ENCODE measurements around the gene TACC2. TPM values are rescaled to one million over a fixed set of nuclear protein-coding genes. Genes with fewer than 3 reads are reported as not detected.

TACC2 gene
- total RNA-seq, 2 experiments from 2014 or later = not detected

DNA sequence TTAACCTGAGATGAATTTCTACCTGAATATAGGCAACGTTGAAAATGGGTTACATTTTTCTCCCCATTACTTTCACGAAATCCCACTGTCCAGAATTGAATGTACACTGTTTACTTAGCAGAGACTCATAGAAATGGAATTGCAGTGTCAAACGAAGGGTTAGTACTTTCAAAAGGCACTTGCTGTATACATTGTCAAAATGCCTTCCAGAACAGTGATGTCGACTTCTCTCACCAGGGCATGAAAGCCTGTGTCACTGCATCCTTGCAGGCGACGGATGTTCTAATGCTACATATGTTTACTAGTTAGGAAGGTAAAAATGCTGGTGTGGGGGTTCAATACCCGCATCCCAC, 41.2 kb downstream of the TACC2 start:
- DNase-seq (no peak), ATAC-seq (ENCODE audit: poor library complexity) (no peak)
- Mint-ChIP-seq H3K4me1 (ENCODE audit: low read depth) (no peaks in the 10 kb centered on the region), H3K27me3 (peaks cover 32% of the 10 kb centered on the region), H3K36me3 (ENCODE audit: low read depth) (no peaks in the 10 kb centered on the region), H3K4me3 (no peak overlapping the region), H3K27ac (no peak overlapping the region), H3K9me3 (no peaks in the 10 kb centered on the region)
- Histone ChIP-seq H3K27ac (ENCODE audit: low read depth in 1 of 2, low read length in 2 of 2) (no peak overlapping the region), H3K27me3 (ENCODE audit: control insufficient read depth in 1 of 2, insufficient read depth in 2 of 2, low read length in 2 of 2) (peaks cover 0 to 5% of the 10 kb centered on the region in 2 experiments), H3K9me3 (ENCODE audit: control insufficient read depth in 1 of 2, insufficient read depth in 1 of 2, low read length in 2 of 2) (no peaks in the 10 kb centered on the region), H3K4me3 (ENCODE audit: low read length) (no peak overlapping the region), H3K4me1 (ENCODE audit: insufficient read depth, low read length) (no peaks in the 10 kb centered on the region), H3K36me3 (ENCODE audit: insufficient read depth, low read length) (no peaks in the 10 kb centered on the region)
- intact Hi-C loops (cut with DNase I, micrococcal nuclease) = no loop called here
- POLR2A ChIA-PET = no interaction called here
- TF ChIP-seq, protein P1, sequence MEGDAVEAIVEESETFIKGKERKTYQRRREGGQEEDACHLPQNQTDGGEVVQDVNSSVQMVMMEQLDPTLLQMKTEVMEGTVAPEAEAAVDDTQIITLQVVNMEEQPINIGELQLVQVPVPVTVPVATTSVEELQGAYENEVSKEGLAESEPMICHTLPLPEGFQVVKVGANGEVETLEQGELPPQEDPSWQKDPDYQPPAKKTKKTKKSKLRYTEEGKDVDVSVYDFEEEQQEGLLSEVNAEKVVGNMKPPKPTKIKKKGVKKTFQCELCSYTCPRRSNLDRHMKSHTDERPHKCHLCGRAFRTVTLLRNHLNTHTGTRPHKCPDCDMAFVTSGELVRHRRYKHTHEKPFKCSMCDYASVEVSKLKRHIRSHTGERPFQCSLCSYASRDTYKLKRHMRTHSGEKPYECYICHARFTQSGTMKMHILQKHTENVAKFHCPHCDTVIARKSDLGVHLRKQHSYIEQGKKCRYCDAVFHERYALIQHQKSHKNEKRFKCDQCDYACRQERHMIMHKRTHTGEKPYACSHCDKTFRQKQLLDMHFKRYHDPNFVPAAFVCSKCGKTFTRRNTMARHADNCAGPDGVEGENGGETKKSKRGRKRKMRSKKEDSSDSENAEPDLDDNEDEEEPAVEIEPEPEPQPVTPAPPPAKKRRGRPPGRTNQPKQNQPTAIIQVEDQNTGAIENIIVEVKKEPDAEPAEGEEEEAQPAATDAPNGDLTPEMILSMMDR (IDR thresholded peaks at IDR 0.05) = no peak
- CTCF ChIA-PET = no interaction called here

DNA sequence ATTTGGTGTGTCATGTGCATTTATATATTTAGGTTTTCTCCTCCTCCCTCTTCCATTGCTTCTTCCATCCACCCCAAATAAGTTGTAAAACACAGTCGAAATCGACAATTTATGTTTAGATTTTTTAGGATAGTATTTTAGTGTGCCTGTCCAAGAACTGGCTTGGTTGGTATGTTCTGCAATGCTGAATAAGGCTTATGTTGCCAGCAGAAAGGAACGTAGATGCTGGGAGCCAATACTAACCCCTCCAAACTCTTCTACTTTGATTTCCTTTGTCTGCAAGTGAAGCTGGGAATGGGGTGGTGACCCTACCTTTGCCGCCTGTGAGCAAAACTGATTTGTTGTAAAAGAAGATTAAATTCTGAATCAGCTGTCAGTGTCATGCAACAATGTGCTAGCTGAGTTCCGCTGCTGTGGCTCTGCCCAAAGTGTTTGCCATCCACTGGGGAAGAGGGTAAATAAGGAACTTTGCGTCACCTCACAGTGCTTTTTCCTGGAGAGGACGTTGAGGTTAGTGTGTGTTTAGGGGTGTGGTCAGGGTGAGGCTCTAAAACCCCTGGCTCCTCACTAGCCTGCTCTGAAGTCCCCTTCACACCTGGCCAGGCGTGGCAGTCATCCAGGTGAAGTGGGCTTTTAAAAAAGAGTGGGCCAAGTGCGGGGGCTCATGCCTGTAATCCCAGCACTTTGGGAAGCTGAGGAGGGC, 44.4 kb downstream of the TACC2 start:
- ATAC-seq (ENCODE audit: poor library complexity) (no peak), DNase-seq (no peak)
- H3K27ac Mint-ChIP-seq = no peak overlapping the region
- H3K4me3 Mint-ChIP-seq = no peak overlapping the region
- no peaks in the 10 kb centered on the region for H3K36me3 Mint-ChIP-seq (ENCODE audit: low read depth)
- Histone ChIP-seq H3K9me3 (ENCODE audit: control insufficient read depth in 1 of 2, insufficient read depth in 1 of 2, low read length in 2 of 2) (peaks cover 0 to 4% of the 10 kb centered on the region in 2 experiments), H3K4me3 (ENCODE audit: low read length) (no peak overlapping the region), H3K27me3 (ENCODE audit: control insufficient read depth in 1 of 2, insufficient read depth in 2 of 2, low read length in 2 of 2) (peaks cover 0 to 8% of the 10 kb centered on the region in 2 experiments), H3K36me3 (ENCODE audit: insufficient read depth, low read length) (no peaks in the 10 kb centered on the region), H3K27ac (ENCODE audit: low read depth in 1 of 2, low read length in 2 of 2) (no peak overlapping the region), H3K4me1 (ENCODE audit: insufficient read depth, low read length) (no peaks in the 10 kb centered on the region)
- ChIA-PET POLR2A (no interaction called here), CTCF (no interaction called here)
- peaks cover 55% of the 10 kb centered on the region for H3K27me3 Mint-ChIP-seq
- intact Hi-C loops (cut with DNase I, micrococcal nuclease) = no loop called here
- TF ChIP-seq, protein P1 (IDR thresholded peaks at IDR 0.05) = no peak
- no peaks in the 10 kb centered on the region for H3K4me1 Mint-ChIP-seq (ENCODE audit: low read depth)
- H3K9me3 Mint-ChIP-seq = no peaks in the 10 kb centered on the region

DNA sequence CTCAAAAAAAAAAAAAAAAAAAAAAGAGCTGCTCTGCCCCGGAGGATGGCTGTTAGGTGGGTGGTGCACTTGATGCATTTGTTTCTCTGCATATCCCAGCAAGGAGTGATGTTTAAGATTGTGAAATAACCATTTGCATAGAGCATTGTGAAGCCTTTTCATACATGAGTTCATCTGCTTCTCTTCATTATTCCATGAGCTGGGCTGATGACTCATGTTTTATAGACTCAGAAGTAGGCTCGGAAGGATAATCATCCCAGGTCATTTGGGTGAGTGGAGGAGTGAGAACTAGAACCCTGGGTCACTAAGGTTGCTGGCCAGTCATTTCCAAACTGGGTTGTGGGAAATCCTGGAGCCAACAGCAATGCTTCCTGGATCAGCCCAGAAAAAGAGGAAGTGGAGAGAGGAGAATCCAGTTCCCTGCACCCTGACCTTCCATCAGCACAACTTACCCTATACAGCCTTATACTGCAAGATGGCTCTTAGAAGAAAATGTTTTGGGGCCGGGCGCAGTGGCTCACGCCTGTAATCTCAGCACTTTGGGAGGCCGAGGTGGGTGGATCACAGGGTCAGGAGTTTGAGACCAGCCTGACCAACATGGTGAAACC, 45.3 kb downstream of the TACC2 start:
- POLR2A ChIA-PET = no interaction called here
- TF ChIP-seq, protein P1 (IDR thresholded peaks at IDR 0.05) = no peak
- Histone ChIP-seq H3K27me3 (ENCODE audit: control insufficient read depth in 1 of 2, insufficient read depth in 2 of 2, low read length in 2 of 2) (peaks cover 0 to 8% of the 10 kb centered on the region in 2 experiments), H3K36me3 (ENCODE audit: insufficient read depth, low read length) (no peaks in the 10 kb centered on the region), H3K4me1 (ENCODE audit: insufficient read depth, low read length) (no peaks in the 10 kb centered on the region), H3K27ac (ENCODE audit: low read depth in 1 of 2, low read length in 2 of 2) (no peak overlapping the region), H3K4me3 (ENCODE audit: low read length) (no peak overlapping the region), H3K9me3 (ENCODE audit: control insufficient read depth in 1 of 2, insufficient read depth in 1 of 2, low read length in 2 of 2) (peaks cover 0 to 4% of the 10 kb centered on the region in 2 experiments)
- H3K9me3 Mint-ChIP-seq = no peaks in the 10 kb centered on the region
- no peak overlapping the region for H3K27ac Mint-ChIP-seq
- no peaks in the 10 kb centered on the region for H3K36me3 Mint-ChIP-seq (ENCODE audit: low read depth)
- no peak overlapping the region for H3K4me3 Mint-ChIP-seq
- peaks cover 57% of the 10 kb centered on the region for H3K27me3 Mint-ChIP-seq
- DNase-seq (no peak), ATAC-seq (ENCODE audit: poor library complexity) (no peak)
- CTCF ChIA-PET = no interaction called here
- no peaks in the 10 kb centered on the region for H3K4me1 Mint-ChIP-seq (ENCODE audit: low read depth)
- intact Hi-C loops (cut with DNase I, micrococcal nuclease) = no loop called here
